Activated effector memory CD4-positive, alpha-beta T cell treated with Interleukin-2 at 50 U/mL for 16 hours (primary cell): Measurements from ENCODE around the gene ABCA4.
"Not testable (repeated sequence)": the region's sequence is repeated elsewhere in the genome, so short reads cannot be mapped to it uniquely, and the experiment has no call there.

Experiments
- DNase-seq: peaks from one replicate; pipeline ENCODE4 v3.0.0-alpha.2; 2020

ABCA4 gene

GRCh38 chr1:94120991-94121390 lies at the start of gene ABCA4:
Gene ABCA4, minus strand, starts transcription at chr1:94121148. Its CDS starts 103 bp downstream, at chr1:94121045.
- DNase-seq: no peak

- DNase-seq: no peak
Measured at GRCh38 chr1:94169126-94169525, 48.2 kb upstream of the ABCA4 start.

- no peak for DNase-seq
Measured at GRCh38 chr1:94165843-94166242, 44.9 kb upstream of the ABCA4 start.

GRCh38 chr1:94164885-94165284 lies 43.9 kb upstream of the ABCA4 start:
- DNase-seq: not testable (repeated sequence)

GRCh38 chr1:94164121-94164520 lies 43.2 kb upstream of the ABCA4 start:
- not testable (repeated sequence) for DNase-seq

- DNase-seq: not testable (repeated sequence)
Measured at GRCh38 chr1:94163249-94163648, 42.3 kb upstream of the ABCA4 start.

GRCh38 chr1:94160811-94161210 lies 39.9 kb upstream of the ABCA4 start:
- DNase-seq: no peak

- no peak for DNase-seq
Measured at GRCh38 chr1:94156096-94156625, 35.2 kb upstream of the ABCA4 start.

- DNase-seq: no peak
Measured at GRCh38 chr1:94154989-94155388, 34.0 kb upstream of the ABCA4 start.

GRCh38 chr1:94153133-94153532 lies 32.2 kb upstream of the ABCA4 start:
- no peak for DNase-seq

GRCh38 chr1:94149166-94149565 lies 28.2 kb upstream of the ABCA4 start:
- not testable (repeated sequence) for DNase-seq

- no peak for DNase-seq
Measured at GRCh38 chr1:94146273-94146672, 25.3 kb upstream of the ABCA4 start.

GRCh38 chr1:94144836-94145235 lies 23.9 kb upstream of the ABCA4 start:
- no peak for DNase-seq

- no peak for DNase-seq
Measured at GRCh38 chr1:94143809-94144176, 22.8 kb upstream of the ABCA4 start.

- no peak for DNase-seq
Measured at GRCh38 chr1:94143173-94143808, 22.3 kb upstream of the ABCA4 start.

- no peak for DNase-seq
Measured at GRCh38 chr1:94142583-94142982, 21.6 kb upstream of the ABCA4 start.

GRCh38 chr1:94142022-94142421 lies 21.1 kb upstream of the ABCA4 start:
- no peak for DNase-seq

- no peak for DNase-seq
Measured at GRCh38 chr1:94132111-94132510, 11.2 kb upstream of the ABCA4 start.

- DNase-seq: no peak
Measured at GRCh38 chr1:94130851-94131595, 10.1 kb upstream of the ABCA4 start.

GRCh38 chr1:94126651-94127050 lies 5.7 kb upstream of the ABCA4 start:
- no peak for DNase-seq

GRCh38 chr1:94125551-94126514 lies 4.9 kb upstream of the ABCA4 start:
- no peak for DNase-seq

GRCh38 chr1:94124538-94124937 lies 3.6 kb upstream of the ABCA4 start:
- DNase-seq: no peak
